Measurements from ENCODE around the gene C5. TPM values are rescaled to one million over a fixed set of nuclear protein-coding genes. Genes with fewer than 3 reads are reported as not detected.

Gene C5
- total RNA-seq, 6 donors from 2014 or later = 7.1 to 18.9 (median 16.8) TPM

GRCh38 chr9:121013911-121014310 is 36.2 kb downstream of the C5 start:
- Histone ChIP-seq H3K27ac (no peak overlapping the region), H3K36me3 (peaks cover 0 to 11% (median 0%) of the 10 kb centered on the region in 4 donors), H3K4me1 (no peaks in the 10 kb centered on the region), H3K4me3 (no peak overlapping the region), H3K9me3 (no peaks in the 10 kb centered on the region), H3K27me3 (no peaks in the 10 kb centered on the region)
- WGBS, 2 donors = 91 to 94% methylated on average over 8 of the region's 8 CpGs
- no peak for TF ChIP-seq POLR2AphosphoS5 (IDR thresholded peaks at IDR 0.05)
- TF ChIP-seq POLR2A (IDR thresholded peaks at IDR 0.05) = no peak
- no peak for TF ChIP-seq EP300 (IDR thresholded peaks at IDR 0.05)
- no peak for TF ChIP-seq CTCF (IDR thresholded peaks at IDR 0.05)
- no peak for ATAC-seq (ENCODE audit: low FRiP score in 2 of 2)
- no peak for DNase-seq

DNA sequence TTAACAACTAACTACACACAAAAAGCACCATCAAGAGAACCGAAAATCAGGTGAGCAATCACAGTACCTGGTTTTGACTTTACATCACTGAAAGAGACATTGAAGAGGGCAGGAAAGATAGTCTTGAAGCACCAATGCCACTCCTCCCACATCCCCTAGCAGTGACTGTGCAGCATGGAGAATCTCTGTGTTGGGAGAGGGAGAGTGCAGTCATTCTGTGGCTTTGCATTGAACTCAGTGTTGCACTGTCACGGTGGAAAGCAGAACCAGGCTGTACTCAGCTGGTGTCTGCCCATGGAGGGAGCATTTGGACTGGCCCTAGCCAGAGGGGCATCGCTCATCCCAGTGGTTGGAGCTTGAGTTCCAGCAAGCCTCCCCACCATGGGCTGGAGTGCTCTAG is 40.4 kb downstream of the C5 start:
- no peaks in the 10 kb centered on the region for H3K4me1 ChIP-seq
- H3K4me3 ChIP-seq = no peak overlapping the region
- ATAC-seq (ENCODE audit: low FRiP score in 2 of 2) (no peak), DNase-seq (no peak)
- H3K9me3 ChIP-seq = no peaks in the 10 kb centered on the region
- 80 to 87% methylated on average over 2 to 3 of the region's 3 CpGs for WGBS, 2 donors
- H3K27me3 ChIP-seq = no peaks in the 10 kb centered on the region
- peaks cover 0 to 15% (median 0%) of the 10 kb centered on the region in 4 donors for H3K36me3 ChIP-seq
- H3K27ac ChIP-seq = no peak overlapping the region
- TF ChIP-seq POLR2AphosphoS5 (IDR thresholded peaks at IDR 0.05) (no peak), POLR2A (IDR thresholded peaks at IDR 0.05) (no peak), CTCF (IDR thresholded peaks at IDR 0.05) (no peak), EP300 (IDR thresholded peaks at IDR 0.05) (no peak)

DNA sequence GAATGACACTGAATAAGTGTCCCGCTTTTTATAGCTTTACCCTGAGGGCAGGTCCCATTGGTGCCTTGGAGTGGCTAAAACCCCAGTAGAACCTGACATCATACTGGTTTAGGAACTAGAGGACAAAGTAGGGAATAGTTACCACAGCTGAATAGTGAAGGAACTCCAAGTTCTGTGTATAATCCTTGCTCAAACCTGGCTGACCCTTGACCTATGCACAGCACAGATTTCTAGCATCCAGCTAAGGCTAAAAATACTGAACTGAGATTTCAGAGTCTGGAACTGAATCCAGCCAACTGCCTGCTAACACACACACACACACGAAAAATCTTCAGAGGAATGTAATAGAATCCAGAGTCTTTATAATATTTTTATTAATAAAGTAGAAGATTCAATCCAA is 50.8 kb downstream of the C5 start:
- H3K4me3 ChIP-seq = no peak overlapping the region
- 88 to 94% methylated on average over 2 of the region's 2 CpGs for WGBS, 2 donors
- no peak overlapping the region for H3K27ac ChIP-seq
- no peak for DNase-seq
- no peak for ATAC-seq (ENCODE audit: low FRiP score in 2 of 2)
- no peak for TF ChIP-seq EP300 (IDR thresholded peaks at IDR 0.05)
- TF ChIP-seq POLR2A (IDR thresholded peaks at IDR 0.05) = no peak
- H3K36me3 ChIP-seq = no peaks in the 10 kb centered on the region
- no peaks in the 10 kb centered on the region for H3K9me3 ChIP-seq
- H3K27me3 ChIP-seq = no peaks in the 10 kb centered on the region
- no peaks in the 10 kb centered on the region for H3K4me1 ChIP-seq

DNA sequence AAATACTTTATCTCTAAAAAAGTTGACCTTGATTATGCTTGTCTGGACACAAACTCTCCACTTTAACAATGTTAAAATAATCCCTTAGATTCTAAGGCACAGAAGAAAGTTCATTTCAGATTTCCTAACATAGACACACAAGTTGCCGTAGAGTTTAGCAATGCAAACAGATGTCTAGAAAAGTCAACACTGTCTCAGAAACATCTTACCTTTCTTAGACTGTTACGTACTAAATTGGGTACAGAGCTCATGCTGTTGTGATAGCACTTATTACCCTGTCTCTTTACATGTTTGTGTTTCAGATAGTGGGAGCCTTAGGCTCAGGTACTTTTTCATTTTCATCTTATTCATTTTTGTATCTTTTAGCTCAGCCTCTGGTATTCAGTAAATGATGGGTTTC is 52.0 kb downstream of the C5 start:
- H3K4me3 ChIP-seq = no peak overlapping the region
- no peaks in the 10 kb centered on the region for H3K9me3 ChIP-seq
- no peak for DNase-seq
- H3K4me1 ChIP-seq = no peaks in the 10 kb centered on the region
- no peak for ATAC-seq (ENCODE audit: low FRiP score in 2 of 2)
- TF ChIP-seq POLR2A (IDR thresholded peaks at IDR 0.05) = no peak
- TF ChIP-seq CTCF (IDR thresholded peaks at IDR 0.05) = no peak
- TF ChIP-seq EP300 (IDR thresholded peaks at IDR 0.05) = no peak
- no peak for TF ChIP-seq POLR2AphosphoS5 (IDR thresholded peaks at IDR 0.05)
- H3K27ac ChIP-seq = no peak overlapping the region
- H3K36me3 ChIP-seq = no peaks in the 10 kb centered on the region
- WGBS, 2 donors = 96 to 100% methylated on average over 2 of the region's 2 CpGs
- H3K27me3 ChIP-seq = no peaks in the 10 kb centered on the region

- TF ChIP-seq EP300 (IDR thresholded peaks at IDR 0.05) (no peak), POLR2A (IDR thresholded peaks at IDR 0.05) (no peak), CTCF (IDR thresholded peaks at IDR 0.05) (no peak), POLR2AphosphoS5 (IDR thresholded peaks at IDR 0.05) (no peak)
- Histone ChIP-seq H3K9me3 (no peaks in the 10 kb centered on the region), H3K36me3 (no peaks in the 10 kb centered on the region), H3K4me3 (no peak overlapping the region), H3K27me3 (no peaks in the 10 kb centered on the region), H3K27ac (no peak overlapping the region), H3K4me1 (no peaks in the 10 kb centered on the region)
- DNase-seq = no peak
- 80 to 83% methylated on average over 7 of the region's 7 CpGs for WGBS, 2 donors
- no peak for ATAC-seq (ENCODE audit: low FRiP score in 2 of 2)
Observed at GRCh38 chr9:120997502-120997901, 52.6 kb downstream of the C5 start.

Measured in upper lobe of left lung (tissue), 6 donors.